GM15510 (cell line): ENCODE data around the gene PIP5K1B.

Experiments
- POLR2A ChIP-seq: IDR thresholded peaks from 3 replicates; pipeline ENCODE4 v1.6.1; 2011; ENCODE audit warnings: borderline replicate concordance; ENCODE audit not compliant: insufficient read length; ENCODE audit errors: extremely low read depth

The PIP5K1B gene

GRCh38 chr9:69056191-69056815, 351.3 kb downstream of the PIP5K1B start:
- no peak for TF ChIP-seq POLR2A

GRCh38 chr9:69058101-69058500, 353.1 kb downstream of the PIP5K1B start:
- no peak for TF ChIP-seq POLR2A
